WTC11 (cell line): ENCODE data around the gene COMMD6.

ENCODE experiments used
- IRF2 ChIP-seq: sonication (generic); formaldehyde crosslinking; IDR thresholded peaks from 2 replicates; pipeline ENCODE4 v1.8.0; 2022; ENCODE audit warnings: low read depth, missing genetic modification reagents, borderline replicate concordance
- TCF7 ChIP-seq: sonication (generic); formaldehyde crosslinking; IDR thresholded peaks from 2 replicates; pipeline ENCODE4 v1.8.0; 2022; ENCODE audit warnings: mild to moderate bottlenecking, low read depth, missing genetic modification reagents, moderate library complexity

- no peak for TF ChIP-seq TCF7 (CRISPR knock-in tag)
- TF ChIP-seq IRF2 (CRISPR knock-in tag): no peak
These were observed 51.2 kb downstream of the COMMD6 start for GRCh38 chr13:75486146-75487062.
